GM03348 (cell line): ENCODE results near the gene NDUFA12.

Experiments used
- DNase-seq: peaks from one replicate; pipeline ENCODE4 v3.0.0; 2012; ENCODE audit warnings: low spot score

Gene NDUFA12

GRCh38 chr12:94940771-94941170 lies 62.7 kb downstream of the NDUFA12 start:
- no peak for DNase-seq

- DNase-seq = no peak
Measured at GRCh38 chr12:94938583-94938982, 64.9 kb downstream of the NDUFA12 start.

- DNase-seq = no peak
Measured at GRCh38 chr12:94930772-94931171, 72.7 kb downstream of the NDUFA12 start.

- DNase-seq = no peak
Measured at GRCh38 chr12:94930216-94930654, 73.3 kb downstream of the NDUFA12 start.

GRCh38 chr12:94929780-94930179 lies 73.7 kb downstream of the NDUFA12 start:
- DNase-seq = no peak

- DNase-seq = no peak
Measured at GRCh38 chr12:94925729-94926128, 77.8 kb downstream of the NDUFA12 start.

- no peak for DNase-seq
Measured at GRCh38 chr12:94925206-94925605, 78.3 kb downstream of the NDUFA12 start.

GRCh38 chr12:94922561-94922960 lies 80.9 kb downstream of the NDUFA12 start:
- DNase-seq = no peak
